H1 (cell line): ENCODE results near the gene COBLL1. TPM values are rescaled to one million over a fixed set of nuclear protein-coding genes. Genes with fewer than 3 reads are reported as not detected.

ENCODE experiments used
- CTCF ChIA-PET: fragments of 300-600 bp; sonication (Branson Sonifier 250); formaldehyde crosslinking; loops from one replicate; lab custom pipeline; 2021; ENCODE audit not compliant: partially characterized antibody; lab: Charles Lee
- POLR2A ChIA-PET: fragments of 300-600 bp; sonication (Branson Sonifier 250); formaldehyde crosslinking; loops from one replicate; lab custom pipeline; 2021; ENCODE audit warnings: inconsistent platforms; ENCODE audit not compliant: partially characterized antibody; lab: Charles Lee
- DNase-seq, 2 experiments: peaks; one replicate each; pipeline versions ENCODE4 v3.0.0 to v3.0.0-alpha.2; 2010 to 2022; ENCODE audit warnings: low spot score in 2 of 2, low read depth in 1 of 2, mixed read lengths in 1 of 2
- FAIRE-seq: peaks from 2 replicates; lab custom pipeline; 2011; peaks lifted over from hg19 to GRCh38; lab: Jason Lieb, UNC
- H2AFZ ChIP-seq: 2 replicates; pipeline ENCODE4 v1.8.1; 2012; ENCODE audit warnings: low read length, inconsistent platforms
- H2AK5ac ChIP-seq: 2 replicates; pipeline ENCODE4 v1.6.1; 2013; ENCODE audit warnings: low read depth, low read length
- H2BK120ac ChIP-seq: replicated peaks from 2 replicates; pipeline ENCODE3; 2013; ENCODE audit warnings: low read depth, low read length, inconsistent platforms
- H2BK12ac ChIP-seq: 2 replicates; pipeline ENCODE4 v1.6.1; 2013; ENCODE audit warnings: low read depth, low read length
- H2BK15ac ChIP-seq: 2 replicates; pipeline ENCODE4 v1.6.1; 2013; ENCODE audit warnings: low read length
- H2BK20ac ChIP-seq: 2 replicates; pipeline ENCODE4 v1.6.1; 2013; ENCODE audit warnings: low read length
- H2BK5ac ChIP-seq: 2 replicates; pipeline ENCODE4 v1.6.1; 2013; ENCODE audit warnings: low read depth, low read length
- H3K14ac ChIP-seq: 2 replicates; pipeline ENCODE4 v1.6.1; 2013; ENCODE audit warnings: inconsistent platforms; ENCODE audit not compliant: insufficient read length
- H3K18ac ChIP-seq: 2 replicates; pipeline ENCODE4 v1.6.1; 2013; ENCODE audit warnings: low read length; ENCODE audit errors: extremely low read depth
- H3K23ac ChIP-seq: 2 replicates; pipeline ENCODE4 v1.6.1; 2013; ENCODE audit warnings: inconsistent platforms; ENCODE audit not compliant: insufficient read length
- H3K23me2 ChIP-seq: 2 replicates; pipeline ENCODE4 v1.6.1; 2013; ENCODE audit warnings: low read depth, low read length
- H3K27ac ChIP-seq: 2 replicates; pipeline ENCODE4 v1.6.1; 2011; ENCODE audit warnings: low read depth, low read length, inconsistent platforms
- H3K27me3 ChIP-seq, 4 experiments: replicated peaks in 1 of 4; 1 replicate in 1 of 4; 2 replicates in 3 of 4; pipeline versions ENCODE4 v1.6.1 to v1.8.1; 2011 to 2013; ENCODE audit warnings: low read length in 3 of 4, mild to moderate bottlenecking in 3 of 4, inconsistent platforms in 2 of 4, mixed read lengths in 2 of 4, moderate library complexity in 1 of 4; ENCODE audit not compliant: control insufficient read depth in 3 of 4, insufficient read depth in 3 of 4; ENCODE audit errors: extremely low read depth in 1 of 4
- H3K36me3 ChIP-seq, 4 experiments: 2 replicates each; pipeline versions ENCODE4 v1.6.1 to v1.8.1; 2011 to 2013; ENCODE audit warnings: mild to moderate bottlenecking in 4 of 4, low read length in 3 of 4, moderate library complexity in 2 of 4, control low read depth in 1 of 4, inconsistent platforms in 1 of 4; ENCODE audit not compliant: insufficient read depth in 4 of 4, control insufficient read depth in 2 of 4
- H3K4ac ChIP-seq: replicated peaks from 2 replicates; pipeline ENCODE3; 2013; ENCODE audit warnings: low read length, low read depth, mixed read lengths, inconsistent platforms; ENCODE audit not compliant: insufficient read length
- H3K4me1 ChIP-seq, 4 experiments: replicated peaks in 1 of 4; 1 replicate in 1 of 4; 2 replicates in 3 of 4; pipeline versions ENCODE4 v1.6.1 to v1.8.1; 2011 to 2013; ENCODE audit warnings: low read length in 3 of 4, inconsistent platforms in 2 of 4, mixed read lengths in 1 of 4; ENCODE audit not compliant: insufficient read depth in 4 of 4, control insufficient read depth in 3 of 4
- H3K4me2 ChIP-seq, 2 experiments: 2 replicates each; pipeline versions ENCODE4 v1.6.1 to v1.8.1; 2011 to 2013; ENCODE audit warnings: low read depth in 2 of 2, low read length in 2 of 2, control low read depth in 1 of 2, inconsistent platforms in 1 of 2, mild to moderate bottlenecking in 1 of 2; ENCODE audit not compliant: insufficient read depth in 1 of 2
- H3K4me3 ChIP-seq, 4 experiments: fragments of 200-600, 300-600 bp in 1 of 4; sonication (generic), shearing (Covaris generic), sonication (Bioruptor Twin) in 1 of 4; 2 replicates each; pipeline versions ENCODE4 v1.5.1 to v1.8.1; 2011 to 2016; ENCODE audit warnings: low read length in 4 of 4, low read depth in 3 of 4, control low read depth in 2 of 4, inconsistent platforms in 2 of 4, mild to moderate bottlenecking in 2 of 4, mixed read lengths in 1 of 4, moderate library complexity in 1 of 4; ENCODE audit not compliant: insufficient read depth in 2 of 4; ENCODE audit errors: extremely low read depth in 1 of 4
- H3K56ac ChIP-seq: replicated peaks from 2 replicates; pipeline ENCODE3; 2013; ENCODE audit warnings: low read depth, mild to moderate bottlenecking, mixed read lengths, low read length, inconsistent platforms; ENCODE audit not compliant: insufficient read length
- H3K79me1 ChIP-seq: 2 replicates; pipeline ENCODE4 v1.6.1; 2013; ENCODE audit warnings: low read depth, low read length, control low read depth
- H3K79me2 ChIP-seq, 2 experiments: 2 replicates each; pipeline versions ENCODE4 v1.6.1 to v1.8.1; 2012 to 2013; ENCODE audit warnings: low read length in 2 of 2, mild to moderate bottlenecking in 2 of 2, inconsistent platforms in 1 of 2; ENCODE audit not compliant: insufficient read depth in 2 of 2, control insufficient read depth in 1 of 2
- H3K9ac ChIP-seq, 4 experiments: replicated peaks in 1 of 4; 1 replicate in 1 of 4; 2 replicates in 3 of 4; pipeline versions ENCODE4 v1.6.1 to v1.8.1; 2011 to 2013; ENCODE audit warnings: low read depth in 3 of 4, low read length in 3 of 4, control low read depth in 2 of 4, mild to moderate bottlenecking in 2 of 4, moderate library complexity in 2 of 4, inconsistent platforms in 1 of 4; ENCODE audit errors: extremely low read depth in 1 of 4
- H3K9me3 ChIP-seq, 2 experiments: 2 replicates each; pipeline versions ENCODE4 v1.6.1 to v1.8.1; 2012 to 2013; ENCODE audit warnings: mild to moderate bottlenecking in 2 of 2, moderate library complexity in 2 of 2, control low read depth in 1 of 2, inconsistent platforms in 1 of 2, low read depth in 1 of 2, low read length in 1 of 2, mixed read lengths in 1 of 2; ENCODE audit not compliant: insufficient read depth in 2 of 2
- H4K20me1 ChIP-seq, 2 experiments: replicated peaks in 1 of 2; 2 replicates each; pipeline versions ENCODE3 to v1.8.1; 2011 to 2013; ENCODE audit warnings: inconsistent platforms in 2 of 2, low read length in 2 of 2, mild to moderate bottlenecking in 1 of 2; ENCODE audit not compliant: insufficient read depth in 2 of 2, control insufficient read depth in 1 of 2
- H4K5ac ChIP-seq: 2 replicates; pipeline ENCODE4 v1.6.1; 2013; ENCODE audit warnings: low read length, low read depth, mixed read lengths, inconsistent platforms; ENCODE audit not compliant: insufficient read length
- H4K8ac ChIP-seq: 2 replicates; pipeline ENCODE4 v1.8.0; 2013; ENCODE audit warnings: mild to moderate bottlenecking, moderate library complexity, low read length, inconsistent platforms; ENCODE audit not compliant: insufficient read depth; ENCODE audit errors: extremely low read depth
- H4K91ac ChIP-seq: replicated peaks from 2 replicates; pipeline ENCODE3; 2013; ENCODE audit warnings: low read length, mixed read lengths, inconsistent platforms; ENCODE audit not compliant: insufficient read length
- BACH1 ChIP-seq: IDR thresholded peaks from 2 replicates; pipeline ENCODE4 v1.6.1; 2012; ENCODE audit warnings: low read length, improper control_type of control experiment
- EGR1 ChIP-seq: IDR thresholded peaks from 2 replicates; pipeline ENCODE4 v1.6.1; 2011; ENCODE audit warnings: low read depth, low read length, borderline replicate concordance
- JUND ChIP-seq: IDR thresholded peaks from 2 replicates; pipeline ENCODE4 v1.6.1; 2011; ENCODE audit warnings: mild to moderate bottlenecking, improper control_type of control experiment, low read length
- NANOG ChIP-seq: IDR thresholded peaks from 2 replicates; pipeline ENCODE4 v1.6.1; 2011; ENCODE audit warnings: low read length, low read depth, mild to moderate bottlenecking, inconsistent platforms; ENCODE audit not compliant: insufficient read depth, poor library complexity, severe bottlenecking
- POLR2AphosphoS5 ChIP-seq: IDR thresholded peaks from 2 replicates; pipeline ENCODE4 v1.6.1; 2011; ENCODE audit warnings: low read depth, low read length
- RBBP5 ChIP-seq: IDR thresholded peaks from 2 replicates; pipeline ENCODE4 v1.7.1; 2012; ENCODE audit warnings: low read depth, mild to moderate bottlenecking, inconsistent platforms, low read length, moderate library complexity, borderline replicate concordance
- RNF2 ChIP-seq: fragments of 200-900, 300-1000 bp; sonication (generic); IDR thresholded peaks from 2 replicates; pipeline ENCODE4 v1.7.1; 2016; ENCODE audit warnings: borderline replicate concordance, low read depth, mild to moderate bottlenecking, antibody characterized with exemption, low read length; ENCODE audit not compliant: poor library complexity, severe bottlenecking; ENCODE audit errors: missing control alignments
- RXRA ChIP-seq: IDR thresholded peaks from 2 replicates; pipeline ENCODE4 v1.6.1; 2011; ENCODE audit warnings: low read depth, mild to moderate bottlenecking, low read length, moderate library complexity; ENCODE audit not compliant: insufficient read depth
- SAP30 ChIP-seq: fragments of 300-600 bp; sonication (generic); IDR thresholded peaks from 2 replicates; pipeline ENCODE4 v1.7.1; 2012; ENCODE audit warnings: low read length, moderate library complexity, mild to moderate bottlenecking, inconsistent platforms; ENCODE audit not compliant: insufficient read depth, insufficient replicate concordance
- SP1 ChIP-seq: IDR thresholded peaks from 2 replicates; pipeline ENCODE4 v1.6.1; 2011; ENCODE audit warnings: low read depth, low read length
- TAF1 ChIP-seq: IDR thresholded peaks from 2 replicates; pipeline ENCODE4 v1.6.1; 2011; ENCODE audit warnings: mild to moderate bottlenecking, low read depth, low read length
- TCF12 ChIP-seq: IDR thresholded peaks from 2 replicates; pipeline ENCODE4 v1.6.1; 2011; ENCODE audit warnings: low read depth, mild to moderate bottlenecking, low read length
- YY1 ChIP-seq: IDR thresholded peaks from 2 replicates; pipeline ENCODE4 v1.6.1; 2011; ENCODE audit warnings: low read depth, mild to moderate bottlenecking, low read length
- ZNF274 ChIP-seq: IDR thresholded peaks from 2 replicates; pipeline ENCODE4 v1.7.0; 2012; ENCODE audit warnings: low read length, borderline replicate concordance; ENCODE audit errors: extremely low read depth
- WGBS, 2 experiments: shearing (Covaris generic) in 1 of 2; methylation state at CpG; one replicate each; pipeline versions ENCODE4 v1.1.6 to v1.1.7; 2013 to 2015; ENCODE audit warnings: low lambda C conversion rate in 2 of 2, mixed read lengths in 2 of 2, inconsistent platforms in 1 of 2, low coverage in 1 of 2, missing lambda C conversion rate in 1 of 2; ENCODE audit not compliant: insufficient replicate concordance in 2 of 2, insufficient coverage in 1 of 2, insufficient read length in 1 of 2; ENCODE audit errors: extremely low coverage in 1 of 2, missing lambda C conversion rate in 1 of 2; 5-methylcytosine and 5-hydroxymethylcytosine counted together
- polyA plus RNA-seq, 7 experiments: library from polyadenylated mRNA; depleted of rRNA in 3 of 7; stranded (reverse) in 5 of 7; unstranded in 2 of 7; fragments of >200 nt in 5 of 7; fragments of 200-250 nt in 2 of 7; gene quantifications; 1 replicate in 5 of 7; 2 replicates in 1 of 7; 4 replicates in 1 of 7; pipeline versions ENCODE4 v1.2.1 to v1.2.3, GENCODE V29; 2011 to 2013; ENCODE audit warnings: missing spikeins in 2 of 7, mixed read lengths in 2 of 7
- total RNA-seq: library from RNA; stranded (reverse); fragmentation: NEBNext Ultra II Directional; extraction: Animal tissue kit (Norgen Biotek cat#: 25700); gene quantifications from 2 replicates; pipeline ENCODE4 v1.2.1, GENCODE V29; 2021

COBLL1 gene
- total and polyA plus RNA-seq, 2 of the 8 experiments (the other 6 are each of a cell fraction or from before 2014, with no cell fraction given) = 2.2 to 6.2 TPM

DNA sequence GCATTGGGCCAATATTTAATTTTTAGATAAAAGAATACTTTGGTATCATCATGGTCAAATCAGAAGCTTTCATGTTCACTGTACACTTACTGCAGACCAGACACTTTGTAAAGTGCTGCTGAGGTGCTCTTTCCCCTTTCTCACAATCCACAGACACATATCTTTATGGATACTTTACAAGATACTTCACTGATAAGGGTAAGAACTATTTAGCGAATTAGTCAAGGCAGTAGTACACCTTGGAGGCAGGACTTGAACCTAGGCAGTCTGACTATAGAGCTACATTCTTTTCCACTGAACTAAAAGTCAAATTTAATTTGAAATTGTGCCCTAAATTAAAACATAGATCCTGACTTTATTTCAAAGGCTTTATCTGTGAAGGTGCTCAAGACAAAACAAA lies 60.2 kb downstream of the COBLL1 start:
- POLR2A ChIA-PET = no interaction called here
- no peak overlapping the region for H4K91ac ChIP-seq
- H3K4me1 ChIP-seq = 0 out of 7 replicates have a peak, but pooled peaks cover 0 to 2% (median 0%) of the 10 kb centered on the region in 4 experiments
- CTCF ChIA-PET = no interaction called here
- H3K79me1 ChIP-seq = no peaks in the 10 kb centered on the region
- H2BK20ac ChIP-seq = no peak overlapping the region
- no peak overlapping the region for H3K56ac ChIP-seq
- TF ChIP-seq NANOG (no peak), TCF12 (no peak), TAF1 (no peak), RNF2 (no peak), JUND (no peak), SAP30 (no peak), RBBP5 (no peak), ZNF274 (no peak), RXRA (no peak), BACH1 (no peak), YY1 (no peak), EGR1 (no peak), SP1 (no peak), POLR2AphosphoS5 (no peak)
- H3K36me3 ChIP-seq = no peaks in the 10 kb centered on the region
- no peaks in the 10 kb centered on the region for H3K23me2 ChIP-seq
- H2BK120ac ChIP-seq = no peak overlapping the region
- H2BK12ac ChIP-seq = no peak overlapping the region
- H4K5ac ChIP-seq = no peak overlapping the region
- no peak overlapping the region for H2BK5ac ChIP-seq
- H2AK5ac ChIP-seq = no peak overlapping the region
- no peaks in the 10 kb centered on the region for H3K79me2 ChIP-seq
- no peak overlapping the region for H3K4me2 ChIP-seq
- H3K9me3 ChIP-seq = no peaks in the 10 kb centered on the region
- no peak for FAIRE-seq
- H3K27me3 ChIP-seq = no peaks in the 10 kb centered on the region
- no peak for DNase-seq
- H3K4me3 ChIP-seq = no peak overlapping the region
- no peaks in the 10 kb centered on the region for H4K20me1 ChIP-seq
- no peak overlapping the region for H4K8ac ChIP-seq
- H3K18ac ChIP-seq = no peak overlapping the region
- H2AFZ ChIP-seq = no peak overlapping the region
- no peak overlapping the region for H3K23ac ChIP-seq
- no peak overlapping the region for H3K27ac ChIP-seq
- no peak overlapping the region for H3K9ac ChIP-seq
- WGBS, 2 experiments = 91% methylated on average over 1 of the region's 1 CpG; no CpG with 5 or more reads in 1 of the 2 experiments
- H3K14ac ChIP-seq = no peak overlapping the region
- H3K4ac ChIP-seq = no peak overlapping the region
- no peak overlapping the region for H2BK15ac ChIP-seq
